Tibial artery (tissue), 4 donors: ENCODE results near the gene ROR1.
A peak's percentile ranks its signal among the peaks of the same experiment; 100 is the strongest.

Experiments used
- DNase-seq, 2 donors: peaks; one replicate each; pipeline ENCODE4 v3.0.0-alpha.2; 2019
- H3K27ac ChIP-seq, 2 donors: fragments of 200-600 bp; sonication (generic) in 1 of 2; 1 replicate in 1 of 2; 2 replicates in 1 of 2; pipeline ENCODE4 v1.5.1; 2018 to 2019; ENCODE audit warnings: mild to moderate bottlenecking in 1 of 2
- H3K27me3 ChIP-seq, 2 donors: fragments of 200-600 bp; sonication (generic) in 1 of 2; one replicate each; pipeline versions ENCODE4 v1.5.1 to v1.6.0; 2016 to 2019
- H3K36me3 ChIP-seq, 3 donors: fragments of 200-600 bp; sonication (generic) in 2 of 3; one replicate each; pipeline ENCODE4 v1.5.1; 2016 to 2019; ENCODE audit warnings: mild to moderate bottlenecking in 2 of 3
- H3K4me1 ChIP-seq, 4 donors: fragments of 200-600 bp; sonication (generic) in 2 of 4; 1 replicate in 3 of 4; 2 replicates in 1 of 4; pipeline ENCODE4 v1.5.1; 2016 to 2019
- H3K4me3 ChIP-seq, 2 donors: fragments of 200-600 bp; sonication (generic) in 1 of 2; 1 replicate in 1 of 2; 2 replicates in 1 of 2; pipeline ENCODE4 v1.5.1; 2018 to 2019; ENCODE audit warnings: mild to moderate bottlenecking in 2 of 2
- H3K9me3 ChIP-seq, 3 donors: fragments of 200-600 bp; sonication (generic) in 1 of 3; one replicate each; pipeline ENCODE4 v1.5.1; 2016 to 2019
- intact Hi-C: fragments of 100-400 bp; cut with DNase I; formaldehyde crosslinking; loops from one replicate; pipeline ENCODE4 v1.15.0; 2023; ENCODE audit warnings: low total_unique reads
- TF ChIP-seq, protein P1 (sequence below), 2 experiments: fragments of 200-600 bp in 1 of 2; fragments of 450-650 bp in 1 of 2; IDR thresholded peaks; one replicate each; pipeline ENCODE4 v1.5.1; 2017 to 2019; ENCODE audit warnings: antibody characterized with exemption in 2 of 2, mild to moderate bottlenecking in 1 of 2, moderate library complexity in 1 of 2

The ROR1 gene

GRCh38 chr1:63859480-63860275 is 85.9 kb downstream of the ROR1 start:
- peaks cover 0 to 76% (median 20%) of the 10 kb centered on the region in 4 donors for H3K4me1 ChIP-seq
- no peak for DNase-seq
- intact Hi-C loops = no loop called here

DNA sequence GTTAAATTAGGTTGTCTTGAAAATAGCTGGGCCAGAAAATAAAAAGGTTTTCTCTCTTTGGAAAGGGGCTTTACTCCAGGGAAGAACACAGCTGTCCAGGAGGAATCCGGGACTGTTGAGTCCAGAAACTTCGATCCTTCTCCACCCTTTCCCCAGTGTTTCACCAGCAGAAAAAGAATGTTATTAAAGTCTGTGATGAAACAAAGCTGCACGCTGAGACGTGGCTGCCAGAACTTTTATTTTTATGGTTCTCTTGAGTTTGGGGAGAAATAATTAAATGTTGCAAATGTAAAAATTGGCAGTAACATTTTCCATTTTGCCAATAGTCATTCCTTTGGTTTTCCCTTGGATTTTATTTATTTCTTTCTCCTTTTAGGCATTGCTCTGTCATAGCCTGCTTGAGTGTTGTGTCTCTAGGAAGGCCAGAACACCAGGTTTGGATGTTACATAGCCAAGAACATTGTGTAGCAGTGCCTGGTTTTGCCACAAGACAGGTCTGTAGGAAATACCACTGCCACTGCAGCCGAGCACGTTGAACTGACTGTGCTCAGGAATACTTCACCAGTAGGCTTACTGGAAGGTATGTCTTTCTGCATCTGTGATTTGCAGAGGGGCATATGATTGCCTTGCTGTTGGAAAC is 87.4 kb downstream of the ROR1 start:
- intact Hi-C loops = no loop called here
- no peaks in the 10 kb centered on the region for H3K9me3 ChIP-seq
- H3K4me1 ChIP-seq = peaks cover 0 to 82% (median 20%) of the 10 kb centered on the region in 4 donors
- peak overlapping the region; percentile 54 to 59 for H3K27ac ChIP-seq
- H3K4me3 ChIP-seq = peak overlapping the region in 1 of 2 donors; percentile 5
- H3K36me3 ChIP-seq = no peaks in the 10 kb centered on the region
- TF ChIP-seq, protein P1, sequence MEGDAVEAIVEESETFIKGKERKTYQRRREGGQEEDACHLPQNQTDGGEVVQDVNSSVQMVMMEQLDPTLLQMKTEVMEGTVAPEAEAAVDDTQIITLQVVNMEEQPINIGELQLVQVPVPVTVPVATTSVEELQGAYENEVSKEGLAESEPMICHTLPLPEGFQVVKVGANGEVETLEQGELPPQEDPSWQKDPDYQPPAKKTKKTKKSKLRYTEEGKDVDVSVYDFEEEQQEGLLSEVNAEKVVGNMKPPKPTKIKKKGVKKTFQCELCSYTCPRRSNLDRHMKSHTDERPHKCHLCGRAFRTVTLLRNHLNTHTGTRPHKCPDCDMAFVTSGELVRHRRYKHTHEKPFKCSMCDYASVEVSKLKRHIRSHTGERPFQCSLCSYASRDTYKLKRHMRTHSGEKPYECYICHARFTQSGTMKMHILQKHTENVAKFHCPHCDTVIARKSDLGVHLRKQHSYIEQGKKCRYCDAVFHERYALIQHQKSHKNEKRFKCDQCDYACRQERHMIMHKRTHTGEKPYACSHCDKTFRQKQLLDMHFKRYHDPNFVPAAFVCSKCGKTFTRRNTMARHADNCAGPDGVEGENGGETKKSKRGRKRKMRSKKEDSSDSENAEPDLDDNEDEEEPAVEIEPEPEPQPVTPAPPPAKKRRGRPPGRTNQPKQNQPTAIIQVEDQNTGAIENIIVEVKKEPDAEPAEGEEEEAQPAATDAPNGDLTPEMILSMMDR (IDR thresholded peaks at IDR 0.05) = peak; percentile 16
- H3K27me3 ChIP-seq = no peaks in the 10 kb centered on the region
- peak in 1 of 2 donors; percentile 35 for DNase-seq

More at GRCh38 chr1:63859480-63860275, 85.9 kb downstream of the ROR1 start:
- Histone ChIP-seq H3K36me3 (no peaks in the 10 kb centered on the region), H3K9me3 (no peaks in the 10 kb centered on the region), H3K27ac (peak overlapping the region in 1 of 2 donors; percentile 0), H3K4me3 (no peak overlapping the region), H3K27me3 (no peaks in the 10 kb centered on the region)
- TF ChIP-seq, protein P1 (IDR thresholded peaks at IDR 0.05) = no peak

DNA sequence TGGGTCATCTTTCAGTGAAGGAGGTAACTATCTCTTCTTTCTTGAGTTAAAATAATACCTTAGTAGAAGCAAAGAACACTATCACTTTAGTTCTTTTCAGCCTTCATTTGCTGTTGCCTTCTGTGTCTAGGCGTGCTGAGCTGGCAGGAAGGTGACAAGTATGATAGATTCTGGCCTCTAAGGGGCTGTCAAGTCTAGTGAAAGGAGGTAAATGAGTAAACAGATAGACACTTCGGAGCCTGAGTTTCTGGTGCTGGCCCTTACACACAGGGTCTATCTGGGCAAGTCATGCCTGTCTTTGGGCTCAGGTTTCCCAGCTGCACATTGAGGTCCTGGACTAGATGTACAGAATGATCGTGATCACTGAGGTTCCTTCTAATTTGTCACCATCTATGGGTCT is 89.3 kb downstream of the ROR1 start:
- Histone ChIP-seq H3K4me3 (no peak overlapping the region), H3K27me3 (no peaks in the 10 kb centered on the region), H3K36me3 (no peaks in the 10 kb centered on the region), H3K4me1 (peaks cover 0 to 80% (median 25%) of the 10 kb centered on the region in 4 donors), H3K9me3 (no peaks in the 10 kb centered on the region), H3K27ac (no peak overlapping the region)
- DNase-seq = no peak
- TF ChIP-seq, protein P1 (IDR thresholded peaks at IDR 0.05) = no peak
- intact Hi-C loops = no loop called here

GRCh38 chr1:63864224-63864641 is 90.4 kb downstream of the ROR1 start:
- no peak for DNase-seq
- intact Hi-C loops = no loop called here

DNA sequence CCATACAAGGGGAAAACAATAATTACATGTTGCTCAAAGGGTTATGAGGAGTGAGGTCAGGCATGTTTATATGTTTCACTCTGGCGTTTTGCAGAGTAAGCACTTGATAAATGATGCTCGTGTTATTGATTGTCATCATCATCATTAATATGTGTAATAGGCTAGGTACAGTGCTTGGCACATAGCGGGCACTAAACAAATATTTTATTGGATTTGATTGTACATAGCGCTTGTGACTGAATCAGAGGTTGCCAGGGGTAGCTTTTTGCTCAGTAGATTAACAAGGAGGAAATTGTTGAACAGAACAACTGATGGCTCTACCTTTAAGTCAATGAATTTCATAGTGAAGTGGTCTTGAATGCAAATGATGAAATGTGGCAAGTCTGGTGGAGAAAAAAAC is 91.7 kb downstream of the ROR1 start:
- Histone ChIP-seq H3K4me1 (peaks cover 0 to 72% (median 23%) of the 10 kb centered on the region in 4 donors), H3K9me3 (no peaks in the 10 kb centered on the region), H3K4me3 (no peak overlapping the region), H3K27me3 (no peaks in the 10 kb centered on the region), H3K27ac (no peak overlapping the region), H3K36me3 (no peaks in the 10 kb centered on the region)
- TF ChIP-seq, protein P1 (IDR thresholded peaks at IDR 0.05) = no peak
- intact Hi-C loops = no loop called here
- no peak for DNase-seq

More at GRCh38 chr1:63864224-63864641, 90.4 kb downstream of the ROR1 start:
- Histone ChIP-seq H3K4me1 (peaks cover 0 to 85% (median 25%) of the 10 kb centered on the region in 4 donors), H3K27me3 (no peaks in the 10 kb centered on the region), H3K36me3 (no peaks in the 10 kb centered on the region), H3K9me3 (no peaks in the 10 kb centered on the region), H3K27ac (no peak overlapping the region), H3K4me3 (no peak overlapping the region)
- TF ChIP-seq, protein P1 (IDR thresholded peaks at IDR 0.05) = no peak
